K562 (cell line): ENCODE measurements around the gene UQCC5. TPM values are rescaled to one million over a fixed set of nuclear protein-coding genes. Genes with fewer than 3 reads are reported as not detected.

ENCODE experiments used
- ATAC-seq: fragments of 200-7000 bp; cut with Tn5 transposase; 3 replicates; pipeline ENCODE4 v1.9.1; 2020; ENCODE audit warnings: moderate library complexity
- BruUV-seq: library from RNA; stranded (reverse); fragments of 400-500 nt; replicated peaks from 2 replicates; lab custom pipeline; 2021; lab: Mats Ljungman, UMichigan
- CTCF ChIA-PET: fragments of 300-600 bp; formaldehyde crosslinking; extraction: SDS; loops from one replicate; lab custom pipeline; 2021; ENCODE audit warnings: low intra/inter-chr PET ratio; lab: Yijun Ruan, JAX
- POLR2A ChIA-PET: fragments of 300-600, 350-650 bp; sonication (Branson Sonifier 250); formaldehyde crosslinking; extraction: SDS; loops from one replicate; lab custom pipeline; 2021; ENCODE audit warnings: antibody characterized with exemption, inconsistent platforms; lab: Yijun Ruan, JAX
- DNase-seq, 4 experiments: peaks; one replicate each; pipeline versions ENCODE4 v3.0.0 to v3.0.0-alpha.2; 2011 to 2018; ENCODE audit warnings: low spot score in 3 of 4, mixed read lengths in 3 of 4; ENCODE audit errors: extremely low read depth in 1 of 4
- FAIRE-seq: peaks from 2 replicates; lab custom pipeline; 2011; peaks lifted over from hg19 to GRCh38; lab: Jason Lieb, UNC
- H2AFZ ChIP-seq: 2 replicates; pipeline ENCODE4 v1.6.0; 2011; ENCODE audit warnings: low read depth, low read length, control low read depth, inconsistent platforms
- H3K27ac ChIP-seq: fragments of 200-600 bp; 3 replicates; pipeline ENCODE4 v1.8.0; 2011; ENCODE audit warnings: low read depth, mild to moderate bottlenecking, control low read depth, inconsistent platforms, low read length, moderate library complexity, mixed read lengths; ENCODE audit errors: extremely low read depth
- H3K27me3 ChIP-seq, 2 experiments: fragments of 300-600 bp in 1 of 2; 2 replicates in 1 of 2; 3 replicates in 1 of 2; pipeline versions ENCODE4 v1.6.0 to v1.8.0; 2011; ENCODE audit warnings: inconsistent platforms in 2 of 2, low read length in 2 of 2, mild to moderate bottlenecking in 1 of 2, mixed read lengths in 1 of 2, moderate library complexity in 1 of 2; ENCODE audit not compliant: control insufficient read depth in 2 of 2, insufficient read depth in 2 of 2
- H3K36me3 ChIP-seq: fragments of 300-600 bp; 3 replicates; pipeline ENCODE4 v1.8.0; 2011; ENCODE audit warnings: mild to moderate bottlenecking, low read length, inconsistent platforms; ENCODE audit not compliant: control insufficient read depth, insufficient read depth
- H3K4me1 ChIP-seq, 2 experiments: fragments of 200-600 bp in 1 of 2; replicated peaks in 1 of 2; 2 replicates in 1 of 2; 3 replicates in 1 of 2; pipeline versions ENCODE4 v1.5.1 to v1.8.0; 2011; ENCODE audit warnings: inconsistent platforms in 2 of 2, low read length in 2 of 2, mild to moderate bottlenecking in 1 of 2, mixed read lengths in 1 of 2, moderate library complexity in 1 of 2; ENCODE audit not compliant: control insufficient read depth in 2 of 2, insufficient read depth in 2 of 2
- H3K4me2 ChIP-seq: 2 replicates; pipeline ENCODE4 v1.6.1; 2011; ENCODE audit warnings: low read length, control low read depth, inconsistent platforms, mixed read lengths; ENCODE audit not compliant: insufficient read depth
- H3K4me3 ChIP-seq: fragments of 200-600 bp; sonication (generic), shearing (Covaris generic); 2 replicates; pipeline ENCODE4 v1.5.1; 2016; ENCODE audit warnings: control low read depth, inconsistent platforms
- H3K79me2 ChIP-seq: fragments of 200-600 bp; 3 replicates; pipeline ENCODE4 v1.8.0; 2011; ENCODE audit warnings: low read length, inconsistent platforms; ENCODE audit not compliant: control insufficient read depth, insufficient read depth
- H3K9ac ChIP-seq, 2 experiments: 2 replicates each; pipeline versions ENCODE4 v1.6.0 to v1.6.1; 2011; ENCODE audit warnings: low read depth in 2 of 2, low read length in 2 of 2, control low read depth in 1 of 2, inconsistent platforms in 1 of 2, mild to moderate bottlenecking in 1 of 2, mixed read lengths in 1 of 2; ENCODE audit not compliant: insufficient read depth in 1 of 2
- H3K9me1 ChIP-seq: one replicate; pipeline ENCODE4 v1.6.0; 2011; ENCODE audit warnings: inconsistent platforms, mild to moderate bottlenecking, low read length, moderate library complexity; ENCODE audit not compliant: control insufficient read depth, insufficient read depth
- H3K9me3 ChIP-seq: replicated peaks from 2 replicates; pipeline ENCODE4 v1.5.1; 2011; ENCODE audit warnings: low read depth, low read length, inconsistent platforms; ENCODE audit not compliant: control insufficient read depth, insufficient read depth
- H4K20me1 ChIP-seq: replicated peaks from 2 replicates; pipeline ENCODE4 v1.6.1; 2011; ENCODE audit warnings: low read length, inconsistent platforms, mixed read lengths; ENCODE audit not compliant: control insufficient read depth, insufficient read depth
- ADNP ChIP-seq: fragments of 200-800 bp; sonication (Bioruptor generic); IDR thresholded peaks from 2 replicates; pipeline ENCODE4 v1.6.1; 2016; ENCODE audit warnings: missing genetic modification characterization, missing compliant biosample characterization
- MYNN ChIP-seq, 2 experiments: sonication (generic); formaldehyde crosslinking in 1 of 2; IDR thresholded peaks; 2 replicates each; pipeline versions ENCODE4 v1.5.0 to v1.6.1; 2016 to 2020; ENCODE audit warnings: antibody characterized with exemption in 1 of 2, missing genetic modification reagents in 1 of 2
- NCOA6 ChIP-seq: fragments of 450-650 bp; IDR thresholded peaks from 2 replicates; pipeline ENCODE4 v1.6.1; 2017; ENCODE audit warnings: mild to moderate bottlenecking
- NUFIP1 ChIP-seq: fragments of 450-650 bp; IDR thresholded peaks from 2 replicates; pipeline ENCODE4 v1.6.1; 2018; ENCODE audit not compliant: partially characterized antibody
- RCOR1 ChIP-seq, 2 experiments: IDR thresholded peaks; 2 replicates each; pipeline ENCODE4 v1.6.1; 2012; ENCODE audit warnings: low read depth in 2 of 2, low read length in 2 of 2, borderline replicate concordance in 1 of 2, improper control_type of control experiment in 1 of 2
- ZNF146 ChIP-seq: IDR thresholded peaks from one replicate; pipeline ENCODE4 v1.6.1; 2018; ENCODE audit warnings: missing compliant biosample characterization; ENCODE audit not compliant: unreplicated experiment
- ZNF354B ChIP-seq: fragments of 250-450 bp; sonication (Bioruptor Pico); IDR thresholded peaks from 2 replicates; pipeline ENCODE4 v1.4.0; 2020
- WGBS: fragments of 100-300 bp; shearing (Covaris generic); methylation state at CpG from one replicate; pipeline ENCODE4 v1.1.6; 2016; ENCODE audit warnings: low coverage, mixed read lengths; ENCODE audit not compliant: insufficient coverage; ENCODE audit errors: missing lambda C conversion rate; 5-methylcytosine and 5-hydroxymethylcytosine counted together
- in situ Hi-C: fragments of 300-500 bp; cut with MboI; formaldehyde crosslinking; loops from 4 replicates; pipeline ENCODE4 v1.15.0; 2018; ENCODE audit warnings: inconsistent platforms, mixed read lengths
- intact Hi-C: fragments of 100-400 bp; cut with micrococcal nuclease; formaldehyde crosslinking; loops from 2 replicates; pipeline ENCODE4 v1.14.2; 2022
- polyA plus RNA-seq, 8 experiments: library from polyadenylated mRNA; depleted of rRNA in 4 of 8; stranded (reverse) in 5 of 8; unstranded in 3 of 8; fragments of >200 nt; fragmentation: Nextera tagmentation in 2 of 8; fragmentation: Illumina TruSeq in 1 of 8; extraction: Ambion mirVana in 2 of 8; extraction: Trizol in 1 of 8; gene quantifications; 2 replicates each; pipeline versions ENCODE4 v1.2.1 to v1.2.3, GENCODE V29; 2011 to 2014; ENCODE audit warnings: inconsistent platforms in 1 of 8, missing spikeins in 1 of 8
- total RNA-seq, 7 experiments: library from RNA; depleted of rRNA in 6 of 7; stranded (reverse); fragments of >200 nt in 6 of 7; fragmentation: Illumina TruSeq in 2 of 7; extraction: Trizol in 2 of 7; gene quantifications; 2 replicates each; pipeline versions ENCODE4 v1.2.1 to v1.2.3, GENCODE V29; 2011 to 2021; ENCODE audit warnings: low replicate concordance in 1 of 7
- TF ChIP-seq, protein P1 (sequence below): fragments of 150-350 bp; IDR thresholded peaks from 2 replicates; pipeline ENCODE4 v1.6.1; 2014; ENCODE audit warnings: low read depth, mild to moderate bottlenecking, low read length, borderline replicate concordance
- TF ChIP-seq, protein P2 (sequence below), 2 experiments: IDR thresholded peaks; 2 replicates each; pipeline ENCODE4 v1.6.1; 2011; ENCODE audit warnings: borderline replicate concordance in 1 of 2, control low read depth in 1 of 2, low read depth in 1 of 2, low read length in 1 of 2, mild to moderate bottlenecking in 1 of 2, mixed read lengths in 1 of 2, moderate library complexity in 1 of 2; ENCODE audit not compliant: insufficient read depth in 1 of 2, insufficient read length in 1 of 2, poor library complexity in 1 of 2, severe bottlenecking in 1 of 2; ENCODE audit errors: extremely low read depth in 1 of 2
- TF ChIP-seq, protein P3 (sequence below): fragments of 450-650 bp; IDR thresholded peaks from 2 replicates; pipeline ENCODE4 v1.6.1; 2014; ENCODE audit warnings: low read depth, mild to moderate bottlenecking, moderate library complexity, borderline replicate concordance
- TF ChIP-seq, protein P4 (sequence below), 2 experiments: fragments of 450-650 bp; IDR thresholded peaks; 2 replicates each; pipeline ENCODE4 v1.6.1; 2016

Gene UQCC5
- total and polyA plus RNA-seq, 9 of the 15 experiments (the other 6 are each of a cell fraction or from before 2014, with no cell fraction given): 10.2 to 55.4 (median 33.8) TPM

DNA sequence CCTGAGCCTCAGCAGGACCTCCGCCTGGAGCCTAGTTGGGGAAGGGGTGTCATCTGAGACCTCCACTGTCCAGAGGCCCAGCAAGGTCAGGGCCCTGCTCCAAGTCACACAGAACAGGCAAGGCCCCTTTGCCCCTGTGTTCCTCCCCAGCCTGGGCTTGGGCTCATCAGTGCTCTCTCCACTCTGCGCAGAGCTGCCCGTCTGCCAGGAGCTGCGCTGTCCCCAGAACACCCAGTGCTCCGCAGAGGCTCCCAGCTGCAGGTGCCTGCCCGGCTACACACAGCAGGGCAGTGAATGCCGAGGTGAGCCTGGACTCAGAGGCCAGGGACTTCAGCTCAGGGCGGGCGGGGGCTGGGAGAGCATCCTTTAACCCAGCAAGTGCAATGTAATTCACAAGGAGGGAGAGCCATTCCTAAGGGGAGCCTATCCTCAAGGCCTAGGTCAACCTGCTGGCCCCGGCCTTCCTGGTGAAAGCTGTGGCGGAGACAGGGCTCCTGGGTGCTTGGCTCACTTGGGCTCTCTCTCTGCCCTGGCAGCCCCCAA lies 33.5 kb upstream of the UQCC5 start:
- WGBS: 60% methylated on average over 5 of the region's 11 CpGs
- no peaks in the 10 kb centered on the region for H3K9me3 ChIP-seq
- no peaks in the 10 kb centered on the region for H3K79me2 ChIP-seq
- no peak overlapping the region for H2AFZ ChIP-seq
- no peak overlapping the region for H3K4me2 ChIP-seq
- ATAC-seq: no peak; the same call in 2 of the 3 replicates
- H3K4me3 ChIP-seq: no peak overlapping the region
- H3K36me3 ChIP-seq: no peaks in the 10 kb centered on the region
- ChIA-PET CTCF (no interaction called here), POLR2A (no interaction called here)
- H3K9me1 ChIP-seq: no peaks in the 10 kb centered on the region
- H3K9ac ChIP-seq: no peak overlapping the region
- peaks cover 5 to 52% of the 10 kb centered on the region in 2 experiments; a peak in 3 of 5 replicates for H3K4me1 ChIP-seq
- BruUV-seq: no TSS peak
- no peaks in the 10 kb centered on the region for H4K20me1 ChIP-seq
- in situ Hi-C loops: no loop called here
- no peak for FAIRE-seq
- H3K27me3 ChIP-seq: no peaks in the 10 kb centered on the region
- no peak overlapping the region for H3K27ac ChIP-seq
- intact Hi-C loops: no loop called here
- DNase-seq: no peak
- TF ChIP-seq NUFIP1 (no peak), MYNN (IDR thresholded peaks at IDR 0.05) (no peak), MYNN (CRISPR knock-in tag; IDR thresholded peaks at IDR 0.05) (no peak), ADNP (tag) (no peak), NCOA6 (no peak), ZNF146 (CRISPR knock-in tag) (no peak), ZNF354B (CRISPR knock-in tag) (no peak), RCOR1 (IDR thresholded peaks at IDR 0.05; ENCODE audit: borderline replicate concordance in 1 of 2, low read depth in 2 of 2, low read length in 2 of 2) (no peak)
- TF ChIP-seq, protein P1, sequence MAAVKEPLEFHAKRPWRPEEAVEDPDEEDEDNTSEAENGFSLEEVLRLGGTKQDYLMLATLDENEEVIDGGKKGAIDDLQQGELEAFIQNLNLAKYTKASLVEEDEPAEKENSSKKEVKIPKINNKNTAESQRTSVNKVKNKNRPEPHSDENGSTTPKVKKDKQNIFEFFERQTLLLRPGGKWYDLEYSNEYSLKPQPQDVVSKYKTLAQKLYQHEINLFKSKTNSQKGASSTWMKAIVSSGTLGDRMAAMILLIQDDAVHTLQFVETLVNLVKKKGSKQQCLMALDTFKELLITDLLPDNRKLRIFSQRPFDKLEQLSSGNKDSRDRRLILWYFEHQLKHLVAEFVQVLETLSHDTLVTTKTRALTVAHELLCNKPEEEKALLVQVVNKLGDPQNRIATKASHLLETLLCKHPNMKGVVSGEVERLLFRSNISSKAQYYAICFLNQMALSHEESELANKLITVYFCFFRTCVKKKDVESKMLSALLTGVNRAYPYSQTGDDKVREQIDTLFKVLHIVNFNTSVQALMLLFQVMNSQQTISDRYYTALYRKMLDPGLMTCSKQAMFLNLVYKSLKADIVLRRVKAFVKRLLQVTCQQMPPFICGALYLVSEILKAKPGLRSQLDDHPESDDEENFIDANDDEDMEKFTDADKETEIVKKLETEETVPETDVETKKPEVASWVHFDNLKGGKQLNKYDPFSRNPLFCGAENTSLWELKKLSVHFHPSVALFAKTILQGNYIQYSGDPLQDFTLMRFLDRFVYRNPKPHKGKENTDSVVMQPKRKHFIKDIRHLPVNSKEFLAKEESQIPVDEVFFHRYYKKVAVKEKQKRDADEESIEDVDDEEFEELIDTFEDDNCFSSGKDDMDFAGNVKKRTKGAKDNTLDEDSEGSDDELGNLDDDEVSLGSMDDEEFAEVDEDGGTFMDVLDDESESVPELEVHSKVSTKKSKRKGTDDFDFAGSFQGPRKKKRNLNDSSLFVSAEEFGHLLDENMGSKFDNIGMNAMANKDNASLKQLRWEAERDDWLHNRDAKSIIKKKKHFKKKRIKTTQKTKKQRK: no peak
- TF ChIP-seq, protein P2, sequence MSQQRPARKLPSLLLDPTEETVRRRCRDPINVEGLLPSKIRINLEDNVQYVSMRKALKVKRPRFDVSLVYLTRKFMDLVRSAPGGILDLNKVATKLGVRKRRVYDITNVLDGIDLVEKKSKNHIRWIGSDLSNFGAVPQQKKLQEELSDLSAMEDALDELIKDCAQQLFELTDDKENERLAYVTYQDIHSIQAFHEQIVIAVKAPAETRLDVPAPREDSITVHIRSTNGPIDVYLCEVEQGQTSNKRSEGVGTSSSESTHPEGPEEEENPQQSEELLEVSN (IDR thresholded peaks at IDR 0.05; ENCODE audit: borderline replicate concordance in 1 of 2, extremely low read depth in 1 of 2, insufficient read depth in 1 of 2, insufficient read length in 1 of 2, low read depth in 1 of 2, low read length in 1 of 2, poor library complexity in 1 of 2, severe bottlenecking in 1 of 2): no peak
- TF ChIP-seq, protein P3, sequence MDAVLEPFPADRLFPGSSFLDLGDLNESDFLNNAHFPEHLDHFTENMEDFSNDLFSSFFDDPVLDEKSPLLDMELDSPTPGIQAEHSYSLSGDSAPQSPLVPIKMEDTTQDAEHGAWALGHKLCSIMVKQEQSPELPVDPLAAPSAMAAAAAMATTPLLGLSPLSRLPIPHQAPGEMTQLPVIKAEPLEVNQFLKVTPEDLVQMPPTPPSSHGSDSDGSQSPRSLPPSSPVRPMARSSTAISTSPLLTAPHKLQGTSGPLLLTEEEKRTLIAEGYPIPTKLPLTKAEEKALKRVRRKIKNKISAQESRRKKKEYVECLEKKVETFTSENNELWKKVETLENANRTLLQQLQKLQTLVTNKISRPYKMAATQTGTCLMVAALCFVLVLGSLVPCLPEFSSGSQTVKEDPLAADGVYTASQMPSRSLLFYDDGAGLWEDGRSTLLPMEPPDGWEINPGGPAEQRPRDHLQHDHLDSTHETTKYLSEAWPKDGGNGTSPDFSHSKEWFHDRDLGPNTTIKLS: no peak
- TF ChIP-seq, protein P4, sequence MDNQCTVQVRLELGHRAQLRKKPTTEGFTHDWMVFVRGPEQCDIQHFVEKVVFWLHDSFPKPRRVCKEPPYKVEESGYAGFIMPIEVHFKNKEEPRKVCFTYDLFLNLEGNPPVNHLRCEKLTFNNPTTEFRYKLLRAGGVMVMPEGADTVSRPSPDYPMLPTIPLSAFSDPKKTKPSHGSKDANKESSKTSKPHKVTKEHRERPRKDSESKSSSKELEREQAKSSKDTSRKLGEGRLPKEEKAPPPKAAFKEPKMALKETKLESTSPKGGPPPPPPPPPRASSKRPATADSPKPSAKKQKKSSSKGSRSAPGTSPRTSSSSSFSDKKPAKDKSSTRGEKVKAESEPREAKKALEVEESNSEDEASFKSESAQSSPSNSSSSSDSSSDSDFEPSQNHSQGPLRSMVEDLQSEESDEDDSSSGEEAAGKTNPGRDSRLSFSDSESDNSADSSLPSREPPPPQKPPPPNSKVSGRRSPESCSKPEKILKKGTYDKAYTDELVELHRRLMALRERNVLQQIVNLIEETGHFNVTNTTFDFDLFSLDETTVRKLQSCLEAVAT (IDR thresholded peaks at IDR 0.05): no peak
- TF ChIP-seq, all 486 proteins: peak for 0
